Measurements from ENCODE around the gene BRD3. TPM values are rescaled to one million over a fixed set of nuclear protein-coding genes. Genes with fewer than 3 reads are reported as not detected.

Gene BRD3
- total RNA-seq (2021) (100 to 108 TPM (median 105 TPM) in 3 replicates), Bru-seq, nascent RNA (percentile 77 among the genes with signal in this experiment)
- long read RNA-seq, experiment 1, full-length matches to known transcripts: 101 of 248 reads
- long read RNA-seq, experiment 1, partial matches to known transcripts: 53 of 248 reads
- long read RNA-seq, experiment 1, other reads (novel, unspliced or antisense): 94 of 248 reads
- long read RNA-seq, experiment 2, full-length matches to known transcripts: 1 of 72 reads
- long read RNA-seq, experiment 2, partial matches to known transcripts: 17 of 72 reads
- long read RNA-seq, experiment 2, other reads (novel, unspliced or antisense): 54 of 72 reads
- long read RNA-seq, experiment 3, full-length matches to known transcripts: 2 of 15 reads
- long read RNA-seq, experiment 3, partial matches to known transcripts: 7 of 15 reads
- long read RNA-seq, experiment 3, other reads (novel, unspliced or antisense): 6 of 15 reads

DNA sequence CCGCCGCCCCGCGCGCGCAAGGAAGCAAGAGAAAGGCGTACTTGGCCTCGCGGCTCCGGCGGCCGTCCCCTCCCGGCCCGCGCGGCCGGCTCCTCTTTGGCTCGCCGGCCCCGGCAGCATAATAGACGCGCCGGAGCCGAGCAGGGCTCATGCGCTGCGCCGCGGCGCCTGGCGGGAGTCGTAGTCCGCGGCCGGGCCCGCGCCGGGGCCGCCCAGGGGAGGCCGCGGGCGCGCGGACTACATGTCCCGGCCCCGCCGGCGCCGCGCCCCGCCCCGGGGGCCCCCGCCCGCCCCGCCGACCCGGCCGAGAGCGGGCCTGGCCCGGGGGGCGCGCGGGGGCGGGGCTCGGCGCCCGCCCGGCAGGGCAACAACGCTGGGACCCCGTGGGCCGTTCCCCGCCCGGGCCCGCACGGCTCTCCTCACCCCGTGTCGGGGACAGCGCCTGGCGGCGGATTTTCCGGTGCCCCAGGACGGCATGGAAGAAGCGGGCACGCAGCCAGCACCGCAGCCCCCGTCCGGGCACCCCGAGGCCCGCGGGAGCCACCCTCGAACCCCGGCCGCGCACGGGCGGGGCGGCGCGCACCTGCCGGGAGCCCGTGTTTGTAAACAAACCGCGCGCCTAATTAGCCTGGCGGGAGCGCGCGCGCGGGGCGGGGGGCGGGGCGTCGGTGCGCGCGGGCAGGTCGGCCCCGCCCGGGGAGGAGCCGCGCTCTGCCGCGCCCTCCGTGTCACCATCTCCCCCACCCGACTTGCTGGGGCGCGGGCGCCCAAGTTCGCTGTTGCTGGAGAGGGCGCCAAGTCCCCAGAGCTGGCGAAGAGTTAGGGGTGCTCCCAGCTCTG is at the start of gene BRD3:
BRD3 (minus strand) TSS at position 123 of the 840 bp plus-strand sequence. CDS start 14,549 bp downstream, outside the sequence.
- CTCF ChIA-PET: interaction anchor here (0.6 kb wide), 1 partner anchor 101 kb away, joined by 3 read pairs; no protein-coding TSS in a partner anchor
- DNase-seq (ENCODE audit: low spot score) (peak; percentile 80), ATAC-seq (peak; percentile 90)
- peaks cover 27% of the 10 kb centered on the region for H3K4me1 Mint-ChIP-seq
- POLR2A ChIA-PET: interaction anchor here (0.7 kb wide), 1 partner anchor 68 kb away, joined by 3 read pairs; the partner anchor contains the start of gene WDR5
- peaks cover 27% of the 10 kb centered on the region for H3K27me3 Mint-ChIP-seq (ENCODE audit: low read depth)
- peaks cover 12% of the 10 kb centered on the region for H3K9me3 Mint-ChIP-seq
- peak; percentile 93 for TF ChIP-seq FOXK1 (CRISPR knock-in tag; IDR thresholded peaks at IDR 0.05)
- TF ChIP-seq, protein P1, sequence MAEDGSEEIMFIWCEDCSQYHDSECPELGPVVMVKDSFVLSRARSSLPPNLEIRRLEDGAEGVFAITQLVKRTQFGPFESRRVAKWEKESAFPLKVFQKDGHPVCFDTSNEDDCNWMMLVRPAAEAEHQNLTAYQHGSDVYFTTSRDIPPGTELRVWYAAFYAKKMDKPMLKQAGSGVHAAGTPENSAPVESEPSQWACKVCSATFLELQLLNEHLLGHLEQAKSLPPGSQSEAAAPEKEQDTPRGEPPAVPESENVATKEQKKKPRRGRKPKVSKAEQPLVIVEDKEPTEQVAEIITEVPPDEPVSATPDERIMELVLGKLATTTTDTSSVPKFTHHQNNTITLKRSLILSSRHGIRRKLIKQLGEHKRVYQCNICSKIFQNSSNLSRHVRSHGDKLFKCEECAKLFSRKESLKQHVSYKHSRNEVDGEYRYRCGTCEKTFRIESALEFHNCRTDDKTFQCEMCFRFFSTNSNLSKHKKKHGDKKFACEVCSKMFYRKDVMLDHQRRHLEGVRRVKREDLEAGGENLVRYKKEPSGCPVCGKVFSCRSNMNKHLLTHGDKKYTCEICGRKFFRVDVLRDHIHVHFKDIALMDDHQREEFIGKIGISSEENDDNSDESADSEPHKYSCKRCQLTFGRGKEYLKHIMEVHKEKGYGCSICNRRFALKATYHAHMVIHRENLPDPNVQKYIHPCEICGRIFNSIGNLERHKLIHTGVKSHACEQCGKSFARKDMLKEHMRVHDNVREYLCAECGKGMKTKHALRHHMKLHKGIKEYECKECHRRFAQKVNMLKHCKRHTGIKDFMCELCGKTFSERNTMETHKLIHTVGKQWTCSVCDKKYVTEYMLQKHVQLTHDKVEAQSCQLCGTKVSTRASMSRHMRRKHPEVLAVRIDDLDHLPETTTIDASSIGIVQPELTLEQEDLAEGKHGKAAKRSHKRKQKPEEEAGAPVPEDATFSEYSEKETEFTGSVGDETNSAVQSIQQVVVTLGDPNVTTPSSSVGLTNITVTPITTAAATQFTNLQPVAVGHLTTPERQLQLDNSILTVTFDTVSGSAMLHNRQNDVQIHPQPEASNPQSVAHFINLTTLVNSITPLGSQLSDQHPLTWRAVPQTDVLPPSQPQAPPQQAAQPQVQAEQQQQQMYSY (CRISPR knock-in tag; IDR thresholded peaks at IDR 0.05): no peak
- no peak for TF ChIP-seq SOX15 (CRISPR knock-in tag; IDR thresholded peaks at IDR 0.05)
- TF ChIP-seq NR3C1 (CRISPR knock-in tag; conservative IDR thresholded peaks at IDR 0.05; ENCODE audit: low read depth): no peak
- TF ChIP-seq ZNF138 (CRISPR knock-in tag; conservative IDR thresholded peaks at IDR 0.05): no peak
- TF ChIP-seq E2F5 (CRISPR knock-in tag; IDR thresholded peaks at IDR 0.05): peak; percentile 54; the same call in 1 of the 2 replicates
- no peak for TF ChIP-seq NR2C2 (CRISPR knock-in tag; IDR thresholded peaks at IDR 0.05)
- TF ChIP-seq HMGA2 (CRISPR knock-in tag; IDR thresholded peaks at IDR 0.05): no peak
- no peak for TF ChIP-seq GABPB1 (CRISPR knock-in tag; IDR thresholded peaks at IDR 0.05)
- TF ChIP-seq, protein P2, sequence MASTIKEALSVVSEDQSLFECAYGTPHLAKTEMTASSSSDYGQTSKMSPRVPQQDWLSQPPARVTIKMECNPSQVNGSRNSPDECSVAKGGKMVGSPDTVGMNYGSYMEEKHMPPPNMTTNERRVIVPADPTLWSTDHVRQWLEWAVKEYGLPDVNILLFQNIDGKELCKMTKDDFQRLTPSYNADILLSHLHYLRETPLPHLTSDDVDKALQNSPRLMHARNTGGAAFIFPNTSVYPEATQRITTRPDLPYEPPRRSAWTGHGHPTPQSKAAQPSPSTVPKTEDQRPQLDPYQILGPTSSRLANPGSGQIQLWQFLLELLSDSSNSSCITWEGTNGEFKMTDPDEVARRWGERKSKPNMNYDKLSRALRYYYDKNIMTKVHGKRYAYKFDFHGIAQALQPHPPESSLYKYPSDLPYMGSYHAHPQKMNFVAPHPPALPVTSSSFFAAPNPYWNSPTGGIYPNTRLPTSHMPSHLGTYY (CRISPR knock-in tag; IDR thresholded peaks at IDR 0.05): no peak
- no peak for TF ChIP-seq STAT6 (CRISPR knock-in tag; conservative IDR thresholded peaks at IDR 0.05; ENCODE audit: low read depth)
- TF ChIP-seq FOXP1 (CRISPR knock-in tag; IDR thresholded peaks at IDR 0.05; ENCODE audit: borderline replicate concordance): peak; percentile 95
- TF ChIP-seq, protein P3, sequence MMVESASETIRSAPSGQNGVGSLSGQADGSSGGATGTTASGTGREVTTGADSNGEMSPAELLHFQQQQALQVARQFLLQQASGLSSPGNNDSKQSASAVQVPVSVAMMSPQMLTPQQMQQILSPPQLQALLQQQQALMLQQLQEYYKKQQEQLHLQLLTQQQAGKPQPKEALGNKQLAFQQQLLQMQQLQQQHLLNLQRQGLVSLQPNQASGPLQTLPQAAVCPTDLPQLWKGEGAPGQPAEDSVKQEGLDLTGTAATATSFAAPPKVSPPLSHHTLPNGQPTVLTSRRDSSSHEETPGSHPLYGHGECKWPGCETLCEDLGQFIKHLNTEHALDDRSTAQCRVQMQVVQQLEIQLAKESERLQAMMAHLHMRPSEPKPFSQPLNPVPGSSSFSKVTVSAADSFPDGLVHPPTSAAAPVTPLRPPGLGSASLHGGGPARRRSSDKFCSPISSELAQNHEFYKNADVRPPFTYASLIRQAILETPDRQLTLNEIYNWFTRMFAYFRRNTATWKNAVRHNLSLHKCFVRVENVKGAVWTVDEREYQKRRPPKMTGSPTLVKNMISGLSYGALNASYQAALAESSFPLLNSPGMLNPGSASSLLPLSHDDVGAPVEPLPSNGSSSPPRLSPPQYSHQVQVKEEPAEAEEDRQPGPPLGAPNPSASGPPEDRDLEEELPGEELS (CRISPR knock-in tag; IDR thresholded peaks at IDR 0.05): peak; percentile 84
- TF ChIP-seq KAT7 (CRISPR knock-in tag; IDR thresholded peaks at IDR 0.05; ENCODE audit: borderline replicate concordance): peak; percentile 61; the same call in 1 of the 2 replicates
- no peak for TF ChIP-seq JAZF1 (CRISPR knock-in tag; IDR thresholded peaks at IDR 0.05)
- TF ChIP-seq SP1 (CRISPR knock-in tag; conservative IDR thresholded peaks at IDR 0.05): peak; percentile 78
- 0 out of 2 replicates have a peak, but pooled peaks have one; percentile 24 for TF ChIP-seq ZNF423 (CRISPR knock-in tag; IDR thresholded peaks at IDR 0.05)
- H3K4me3 Mint-ChIP-seq: peak within 1 kb of the TSS; percentile 85
- H3K36me3 Mint-ChIP-seq: no peaks in the 10 kb centered on the region
- H3K27ac Mint-ChIP-seq: no peak within 1 kb of the TSS
